DOHH2 (cell line): ENCODE measurements around the gene MAP2K6.

Experiments used
- H3F3A ChIP-seq: fragments of 200-600 bp; sonication (generic), shearing (Covaris generic); 2 replicates; pipeline ENCODE4 v1.6.0; 2016; ENCODE audit warnings: antibody characterized with exemption, mild to moderate bottlenecking; ENCODE audit not compliant: control insufficient read depth, insufficient read depth
- H3K27ac ChIP-seq: fragments of 200-600 bp; sonication (generic); 2 replicates; pipeline ENCODE4 v1.5.1; 2014; ENCODE audit warnings: low read depth, mild to moderate bottlenecking, low read length, moderate library complexity
- H3K27me3 ChIP-seq: fragments of 200-600 bp; sonication (generic); 2 replicates; pipeline ENCODE4 v1.6.1; 2014; ENCODE audit warnings: mild to moderate bottlenecking, low read length, mixed read lengths; ENCODE audit not compliant: control insufficient read depth
- H3K36me3 ChIP-seq: fragments of 200-600 bp; sonication (generic); 2 replicates; pipeline ENCODE4 v1.6.1; 2014; ENCODE audit warnings: mild to moderate bottlenecking, low read length, moderate library complexity, mixed read lengths; ENCODE audit not compliant: control insufficient read depth
- H3K4me1 ChIP-seq: fragments of 200-600 bp; sonication (generic); 2 replicates; pipeline ENCODE4 v1.6.1; 2014; ENCODE audit warnings: mild to moderate bottlenecking, low read length, mixed read lengths; ENCODE audit not compliant: control insufficient read depth
- H3K4me2 ChIP-seq: fragments of 200-600 bp; sonication (generic); 2 replicates; pipeline ENCODE4 v1.6.0; 2014; ENCODE audit warnings: mild to moderate bottlenecking, low read length, moderate library complexity
- H3K4me3 ChIP-seq: fragments of 200-600 bp; sonication (generic); 2 replicates; pipeline ENCODE4 v1.5.1; 2014; ENCODE audit warnings: mild to moderate bottlenecking, low read length, mixed read lengths
- H3K79me2 ChIP-seq: fragments of 200-600 bp; sonication (generic); 2 replicates; pipeline ENCODE4 v1.6.1; 2014; ENCODE audit warnings: mild to moderate bottlenecking, low read length, mixed read lengths; ENCODE audit not compliant: control insufficient read depth
- H3K9me2 ChIP-seq: fragments of 200-600 bp; sonication (generic); replicated peaks from 2 replicates; pipeline ENCODE4 v1.6.1; 2014; ENCODE audit warnings: mild to moderate bottlenecking, low read length, mixed read lengths; ENCODE audit not compliant: control insufficient read depth
- H3K9me3 ChIP-seq: fragments of 200-600 bp; sonication (generic); 2 replicates; pipeline ENCODE4 v1.6.1; 2014; ENCODE audit warnings: antibody characterized with exemption, low read length, mixed read lengths; ENCODE audit not compliant: control insufficient read depth, insufficient read depth
- H4K20me1 ChIP-seq: fragments of 200-600 bp; sonication (generic); 2 replicates; pipeline ENCODE4 v1.6.0; 2014; ENCODE audit warnings: low read depth, mild to moderate bottlenecking, antibody characterized with exemption, low read length, moderate library complexity; ENCODE audit not compliant: control insufficient read depth, insufficient read depth
- EZH2phosphoT487 ChIP-seq: fragments of 200-600 bp; sonication (generic); IDR thresholded peaks from 2 replicates; pipeline ENCODE4 v1.6.1; 2017; ENCODE audit warnings: borderline replicate concordance, mild to moderate bottlenecking, antibody characterized with exemption, low read length, moderate library complexity, mixed read lengths
- TF ChIP-seq, protein P1 (sequence below): fragments of 200-600 bp; sonication (generic); IDR thresholded peaks from one replicate; pipeline ENCODE4 v1.5.1; 2014; ENCODE audit warnings: antibody characterized with exemption, mild to moderate bottlenecking, low read depth, low read length; ENCODE audit not compliant: poor library complexity, severe bottlenecking

The MAP2K6 gene

DNA sequence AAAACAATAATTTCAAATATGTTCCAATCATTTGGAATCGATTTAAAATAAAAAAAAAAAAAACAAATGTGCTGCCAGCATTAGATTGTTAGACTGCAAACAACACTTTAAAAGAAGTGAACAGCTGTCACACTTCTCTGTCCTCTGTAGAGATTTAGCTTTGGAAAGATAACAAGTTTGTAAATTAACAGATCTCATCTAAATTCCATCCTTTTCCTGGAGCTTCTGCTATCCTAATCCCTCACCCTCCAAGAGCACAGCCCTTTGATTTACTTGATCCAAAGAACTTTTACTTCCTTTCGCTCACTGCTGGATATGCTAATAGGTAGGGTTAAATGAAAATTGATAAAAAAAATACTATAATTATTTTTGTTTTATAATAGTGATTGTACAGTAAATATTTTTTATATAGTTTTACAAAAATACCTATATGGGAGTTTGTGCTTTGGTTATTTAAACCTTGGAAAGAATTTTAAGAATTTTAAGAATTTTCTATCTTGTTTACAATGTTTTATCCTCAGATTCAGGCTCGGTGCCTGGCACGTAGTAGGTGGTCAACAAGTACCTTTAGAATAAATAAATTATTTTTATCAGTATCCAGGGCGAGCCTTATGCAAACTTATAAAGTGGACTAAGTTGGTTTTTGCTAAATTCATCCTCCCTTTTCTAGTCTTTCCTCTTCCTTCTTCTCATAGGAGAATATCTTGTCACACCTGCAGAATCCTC, 21.6 kb downstream of the MAP2K6 start:
- Histone ChIP-seq H3K27me3 (peaks cover 9% of the 10 kb centered on the region; the same call in 1 of the 2 replicates), H3K27ac (no peak overlapping the region), H4K20me1 (no peaks in the 10 kb centered on the region), H3K4me3 (no peak overlapping the region), H3K9me2 (no peaks in the 10 kb centered on the region), H3K36me3 (no peaks in the 10 kb centered on the region), H3F3A (no peaks in the 10 kb centered on the region), H3K9me3 (no peaks in the 10 kb centered on the region), H3K4me1 (no peaks in the 10 kb centered on the region), H3K79me2 (no peaks in the 10 kb centered on the region), H3K4me2 (no peak overlapping the region)
- TF ChIP-seq EZH2phosphoT487: no peak
- TF ChIP-seq, protein P1, sequence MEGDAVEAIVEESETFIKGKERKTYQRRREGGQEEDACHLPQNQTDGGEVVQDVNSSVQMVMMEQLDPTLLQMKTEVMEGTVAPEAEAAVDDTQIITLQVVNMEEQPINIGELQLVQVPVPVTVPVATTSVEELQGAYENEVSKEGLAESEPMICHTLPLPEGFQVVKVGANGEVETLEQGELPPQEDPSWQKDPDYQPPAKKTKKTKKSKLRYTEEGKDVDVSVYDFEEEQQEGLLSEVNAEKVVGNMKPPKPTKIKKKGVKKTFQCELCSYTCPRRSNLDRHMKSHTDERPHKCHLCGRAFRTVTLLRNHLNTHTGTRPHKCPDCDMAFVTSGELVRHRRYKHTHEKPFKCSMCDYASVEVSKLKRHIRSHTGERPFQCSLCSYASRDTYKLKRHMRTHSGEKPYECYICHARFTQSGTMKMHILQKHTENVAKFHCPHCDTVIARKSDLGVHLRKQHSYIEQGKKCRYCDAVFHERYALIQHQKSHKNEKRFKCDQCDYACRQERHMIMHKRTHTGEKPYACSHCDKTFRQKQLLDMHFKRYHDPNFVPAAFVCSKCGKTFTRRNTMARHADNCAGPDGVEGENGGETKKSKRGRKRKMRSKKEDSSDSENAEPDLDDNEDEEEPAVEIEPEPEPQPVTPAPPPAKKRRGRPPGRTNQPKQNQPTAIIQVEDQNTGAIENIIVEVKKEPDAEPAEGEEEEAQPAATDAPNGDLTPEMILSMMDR: no peak

DNA sequence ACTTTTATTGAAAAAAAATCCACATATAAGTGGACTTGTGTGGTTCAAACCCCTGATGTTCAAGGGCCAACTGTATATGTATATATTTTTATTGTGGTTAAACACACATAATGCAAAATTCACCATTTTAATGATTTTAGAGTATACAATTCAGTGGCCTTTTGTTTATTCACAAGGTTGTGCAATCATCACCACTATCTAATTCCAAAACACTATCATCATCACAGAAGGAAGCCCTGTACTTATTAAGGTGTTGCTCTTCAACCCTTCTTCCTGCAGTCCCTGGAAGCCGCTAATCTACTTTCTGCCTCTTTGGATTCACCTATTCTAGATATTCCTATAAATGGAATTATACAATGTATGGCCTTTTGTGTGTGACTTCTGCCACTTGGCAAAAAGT, 23.0 kb downstream of the MAP2K6 start:
- Histone ChIP-seq H3K27me3 (peaks cover 16% of the 10 kb centered on the region; the same call in 1 of the 2 replicates), H3K4me3 (no peak overlapping the region), H3K4me2 (no peak overlapping the region), H3K9me3 (no peaks in the 10 kb centered on the region), H3K27ac (no peak overlapping the region), H3K36me3 (no peaks in the 10 kb centered on the region), H3K9me2 (no peaks in the 10 kb centered on the region), H3K79me2 (no peaks in the 10 kb centered on the region), H4K20me1 (no peaks in the 10 kb centered on the region), H3K4me1 (no peaks in the 10 kb centered on the region), H3F3A (no peaks in the 10 kb centered on the region)
- TF ChIP-seq, protein P1: no peak
- TF ChIP-seq EZH2phosphoT487: no peak

DNA sequence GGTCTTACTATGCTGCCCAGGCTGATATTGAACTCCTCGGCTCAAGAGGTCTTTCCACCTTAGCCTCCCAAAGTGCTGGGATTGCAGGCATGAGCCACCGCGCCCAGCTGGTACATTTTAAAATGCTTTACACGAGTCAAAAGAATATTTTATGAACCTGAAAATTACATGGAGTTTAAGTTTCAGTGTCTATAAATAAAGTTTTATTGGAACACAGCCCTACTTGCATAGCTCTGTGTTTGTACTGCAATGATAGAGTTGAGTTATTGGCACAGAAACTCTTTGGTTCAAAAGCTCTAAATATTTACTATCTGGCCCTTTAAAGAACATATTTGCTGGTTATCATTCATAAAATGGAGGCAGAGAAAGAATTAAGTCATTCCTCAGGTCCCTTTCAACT, 24.3 kb downstream of the MAP2K6 start:
- H3K27ac ChIP-seq: no peak overlapping the region
- H3K36me3 ChIP-seq: no peaks in the 10 kb centered on the region
- H3K9me3 ChIP-seq: no peaks in the 10 kb centered on the region
- no peaks in the 10 kb centered on the region for H3F3A ChIP-seq
- no peaks in the 10 kb centered on the region for H3K79me2 ChIP-seq
- no peak overlapping the region for H3K4me2 ChIP-seq
- H3K4me3 ChIP-seq: no peak overlapping the region
- TF ChIP-seq, protein P1: no peak
- no peak for TF ChIP-seq EZH2phosphoT487
- H3K4me1 ChIP-seq: no peaks in the 10 kb centered on the region
- no peaks in the 10 kb centered on the region for H3K9me2 ChIP-seq
- no peaks in the 10 kb centered on the region for H4K20me1 ChIP-seq
- peaks cover 16% of the 10 kb centered on the region; the same call in 1 of the 2 replicates for H3K27me3 ChIP-seq
